ENCODE measurements around the gene FOXN3. TPM values are rescaled to one million over a fixed set of nuclear protein-coding genes. Genes with fewer than 3 reads are reported as not detected.
A peak's percentile ranks its signal among the peaks of the same experiment; 100 is the strongest.

The FOXN3 gene
- total RNA-seq, 1 donor from 2014 or later: 41.4 TPM

GRCh38 chr14:89351516-89352404 is 65.3 kb downstream of the FOXN3 start:
- Mint-ChIP-seq H3K36me3 (ENCODE audit: low read depth) (peaks cover 20% of the 10 kb centered on the region), H3K4me1 (peaks cover 36% of the 10 kb centered on the region), H3K9me3 (peaks cover 3% of the 10 kb centered on the region), H3K4me3 (peak overlapping the region; percentile 17), H3K27me3 (ENCODE audit: low read depth) (no peaks in the 10 kb centered on the region), H3K27ac (ENCODE audit: unreplicated experiment) (peak overlapping the region; percentile 79)
- no peak for TF ChIP-seq CTCF (conservative IDR thresholded peaks at IDR 0.05)
- no peak for DNase-seq (ENCODE audit: low read depth, low spot score)

GRCh38 chr14:89351221-89351515 is 65.9 kb downstream of the FOXN3 start:
- Mint-ChIP-seq H3K4me1 (peaks cover 36% of the 10 kb centered on the region), H3K27ac (ENCODE audit: unreplicated experiment) (peak overlapping the region; percentile 79), H3K4me3 (peak overlapping the region; percentile 17), H3K9me3 (peaks cover 3% of the 10 kb centered on the region), H3K36me3 (ENCODE audit: low read depth) (peaks cover 26% of the 10 kb centered on the region), H3K27me3 (ENCODE audit: low read depth) (no peaks in the 10 kb centered on the region)
- no peak for DNase-seq (ENCODE audit: low read depth, low spot score)
- TF ChIP-seq CTCF (conservative IDR thresholded peaks at IDR 0.05): no peak

DNA sequence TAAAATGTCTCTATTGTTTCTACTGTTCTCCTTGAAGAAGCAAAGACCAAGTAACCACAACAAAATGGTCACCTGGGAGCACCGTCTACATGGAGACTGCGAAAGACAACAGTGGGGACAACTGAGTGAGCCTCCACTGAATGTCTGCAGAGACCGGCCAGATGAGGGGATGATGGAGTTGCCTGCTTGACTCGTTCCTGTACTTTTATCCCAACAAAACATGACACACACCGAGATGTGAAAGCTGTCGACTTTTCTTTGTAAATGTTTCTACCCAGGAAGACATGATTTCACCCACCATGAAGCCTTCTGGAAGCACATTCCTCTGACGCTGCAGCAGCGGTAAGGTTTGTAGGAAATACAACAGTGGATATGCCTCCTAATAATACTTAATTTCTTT is 66.9 kb downstream of the FOXN3 start:
- H3K9me3 Mint-ChIP-seq: peaks cover 3% of the 10 kb centered on the region
- no peaks in the 10 kb centered on the region for H3K27me3 Mint-ChIP-seq (ENCODE audit: low read depth)
- H3K4me1 Mint-ChIP-seq: peaks cover 32% of the 10 kb centered on the region
- H3K27ac Mint-ChIP-seq (ENCODE audit: unreplicated experiment): no peak overlapping the region
- DNase-seq (ENCODE audit: low read depth, low spot score): no peak
- H3K4me3 Mint-ChIP-seq: no peak overlapping the region
- TF ChIP-seq CTCF (conservative IDR thresholded peaks at IDR 0.05): no peak
- H3K36me3 Mint-ChIP-seq (ENCODE audit: low read depth): peaks cover 22% of the 10 kb centered on the region

DNA sequence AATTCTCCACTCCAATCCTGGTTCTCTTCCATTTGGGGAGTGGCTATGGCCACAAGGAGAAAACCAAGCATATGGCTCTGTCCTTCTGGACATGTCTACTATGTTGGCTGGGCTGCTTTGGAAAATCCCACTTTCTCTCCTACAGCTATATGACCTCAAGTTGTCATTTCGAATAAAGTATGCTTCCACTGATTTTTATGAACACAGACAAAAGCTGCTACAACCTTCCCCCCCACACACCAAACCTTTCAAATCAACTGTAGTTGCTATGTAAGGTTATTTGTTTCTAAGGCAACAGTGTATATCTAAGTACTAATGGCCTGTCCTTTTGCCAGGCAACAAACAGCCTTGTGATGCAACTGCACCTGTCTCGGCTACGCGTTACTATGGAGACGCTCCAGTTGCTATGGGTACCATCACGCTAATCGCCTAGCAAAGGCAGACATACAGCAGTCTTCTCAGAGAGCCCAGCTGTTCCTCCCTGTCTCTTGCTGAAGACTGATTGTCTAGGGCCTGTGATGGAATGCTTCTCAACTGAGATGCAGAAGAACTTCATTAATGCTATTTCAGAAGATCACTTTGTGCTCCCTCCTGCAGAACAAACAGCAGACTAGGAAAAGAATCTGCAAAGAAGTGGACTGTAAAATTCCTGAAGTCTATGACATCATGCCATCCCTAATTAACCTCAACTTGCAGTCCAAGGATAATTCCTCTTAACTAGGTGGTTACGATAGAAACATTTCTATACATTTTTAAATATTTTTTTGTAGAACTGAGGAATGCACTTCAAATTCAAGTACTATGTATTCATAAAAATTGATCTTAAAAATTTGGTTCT is 67.6 kb downstream of the FOXN3 start:
- peaks cover 25% of the 10 kb centered on the region for H3K36me3 Mint-ChIP-seq (ENCODE audit: low read depth)
- TF ChIP-seq CTCF (conservative IDR thresholded peaks at IDR 0.05): no peak
- peak overlapping the region; percentile 39 for H3K4me3 Mint-ChIP-seq
- peak overlapping the region; percentile 27 for H3K27ac Mint-ChIP-seq (ENCODE audit: unreplicated experiment)
- H3K4me1 Mint-ChIP-seq: peaks cover 32% of the 10 kb centered on the region
- no peaks in the 10 kb centered on the region for H3K27me3 Mint-ChIP-seq (ENCODE audit: low read depth)
- H3K9me3 Mint-ChIP-seq: peaks cover 3% of the 10 kb centered on the region
- peak; percentile 55 for DNase-seq (ENCODE audit: low read depth, low spot score)

DNA sequence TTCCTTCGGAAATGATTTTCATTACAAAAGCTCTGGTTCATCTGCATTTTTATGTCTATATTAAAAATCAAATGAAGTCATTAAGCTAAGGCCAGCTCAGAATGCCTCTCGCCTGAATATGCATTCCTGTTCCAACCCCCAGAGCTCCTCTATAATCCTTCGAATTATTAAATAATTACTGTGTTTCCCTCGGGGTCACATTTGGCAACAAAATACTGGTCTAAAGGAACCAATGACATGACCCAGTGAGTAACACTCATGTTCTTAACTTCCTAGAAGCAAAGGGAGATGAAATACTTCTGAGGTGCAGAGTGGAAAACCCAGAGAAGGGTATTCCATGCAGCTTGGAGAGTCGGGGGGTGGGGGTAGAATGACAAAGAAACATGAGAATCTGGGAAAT is 68.3 kb downstream of the FOXN3 start:
- Mint-ChIP-seq H3K27me3 (ENCODE audit: low read depth) (no peaks in the 10 kb centered on the region), H3K36me3 (ENCODE audit: low read depth) (peaks cover 25% of the 10 kb centered on the region), H3K4me1 (peaks cover 32% of the 10 kb centered on the region), H3K4me3 (no peak overlapping the region), H3K9me3 (peaks cover 3% of the 10 kb centered on the region), H3K27ac (ENCODE audit: unreplicated experiment) (no peak overlapping the region)
- DNase-seq (ENCODE audit: low read depth, low spot score): no peak
- TF ChIP-seq CTCF (conservative IDR thresholded peaks at IDR 0.05): no peak

Data from neural crest cell (in vitro differentiated cells).